HG03045 (cell line): ENCODE measurements around the gene JAZF1.

ENCODE experiments used
- ATAC-seq: cut with Tn5 transposase; IDR thresholded peaks from one replicate; pipeline ENCODE4 v1.9.1; 2021; ENCODE audit warnings: mild to moderate bottlenecking, moderate library complexity; ENCODE audit not compliant: unreplicated experiment

Gene JAZF1

DNA sequence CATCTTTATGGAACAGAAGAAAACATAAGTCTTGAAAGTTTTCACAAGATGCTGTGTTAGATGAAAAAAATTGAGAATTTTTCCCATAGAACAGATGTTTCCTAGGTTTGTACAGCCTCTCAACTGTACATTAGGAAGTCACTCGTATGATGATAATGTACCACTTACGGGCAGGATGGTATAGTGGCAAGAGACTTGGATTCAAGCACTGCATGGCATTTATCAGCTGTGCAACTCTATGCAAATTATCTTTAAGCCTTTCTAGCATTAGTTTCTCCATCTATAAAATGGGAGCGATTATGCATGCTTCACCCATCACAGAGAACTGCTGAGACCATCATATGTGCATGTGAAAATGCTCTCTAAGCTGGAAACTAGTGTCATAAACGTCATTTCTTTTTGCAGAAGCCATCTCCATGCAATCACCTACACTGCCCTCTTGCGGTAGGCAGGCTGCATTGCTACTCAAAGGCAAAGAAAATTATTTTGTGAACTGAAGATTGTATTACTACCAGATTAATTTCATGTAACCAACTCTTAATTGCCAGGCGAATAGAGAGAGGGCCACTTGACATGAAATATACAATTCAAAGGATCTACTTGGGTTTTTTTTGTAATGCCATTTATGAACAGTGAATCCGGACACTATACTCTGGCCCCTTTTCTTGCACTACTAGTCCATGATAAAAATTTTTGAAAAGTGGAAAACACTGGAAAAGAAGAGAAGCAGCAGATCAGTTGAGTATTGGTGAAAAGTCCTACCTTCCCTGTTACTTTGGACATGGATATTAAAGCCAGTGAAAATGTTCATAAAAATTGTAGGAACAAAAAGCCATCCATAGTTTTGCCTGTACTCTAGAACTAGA, 102.3 kb downstream of the JAZF1 start:
- ATAC-seq: no peak

- ATAC-seq: no peak
Observed at GRCh38 chr7:28077616-28078015, 103.0 kb downstream of the JAZF1 start.

DNA sequence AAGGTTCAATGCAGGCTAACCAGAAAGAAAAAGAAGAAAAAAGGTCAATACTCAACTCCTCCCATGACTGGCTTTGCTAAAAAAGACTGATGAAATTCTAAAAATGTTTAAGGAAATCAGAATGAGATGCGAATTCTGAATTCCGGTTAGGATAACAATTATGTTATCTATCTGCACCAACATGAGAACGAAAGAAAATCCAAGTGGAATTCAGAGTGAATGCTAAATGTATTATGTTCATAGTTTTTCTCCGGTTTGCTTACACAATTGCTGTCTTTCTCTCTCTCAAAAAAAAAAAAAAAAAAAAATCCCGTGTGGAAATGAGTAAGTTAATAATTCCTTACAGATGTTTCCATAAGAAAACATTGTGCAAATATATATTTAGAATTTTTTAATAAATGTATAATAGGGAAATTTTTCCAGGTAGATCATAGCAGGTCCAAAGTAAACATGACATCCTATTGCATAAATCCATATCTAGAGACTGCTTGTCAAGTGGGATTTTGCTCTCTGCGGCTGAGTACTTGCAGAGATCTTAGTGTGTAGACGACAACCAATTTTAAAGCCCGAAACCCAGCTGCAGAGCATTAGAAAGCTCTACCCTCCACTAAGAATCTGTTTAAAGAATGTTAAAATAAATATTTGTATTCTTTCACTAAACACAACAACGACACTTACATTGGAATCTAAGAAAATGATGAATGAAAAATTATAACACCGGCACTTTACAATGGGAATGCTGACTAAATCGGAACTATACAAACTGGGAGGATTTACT, 104.0 kb downstream of the JAZF1 start:
- ATAC-seq: no peak

DNA sequence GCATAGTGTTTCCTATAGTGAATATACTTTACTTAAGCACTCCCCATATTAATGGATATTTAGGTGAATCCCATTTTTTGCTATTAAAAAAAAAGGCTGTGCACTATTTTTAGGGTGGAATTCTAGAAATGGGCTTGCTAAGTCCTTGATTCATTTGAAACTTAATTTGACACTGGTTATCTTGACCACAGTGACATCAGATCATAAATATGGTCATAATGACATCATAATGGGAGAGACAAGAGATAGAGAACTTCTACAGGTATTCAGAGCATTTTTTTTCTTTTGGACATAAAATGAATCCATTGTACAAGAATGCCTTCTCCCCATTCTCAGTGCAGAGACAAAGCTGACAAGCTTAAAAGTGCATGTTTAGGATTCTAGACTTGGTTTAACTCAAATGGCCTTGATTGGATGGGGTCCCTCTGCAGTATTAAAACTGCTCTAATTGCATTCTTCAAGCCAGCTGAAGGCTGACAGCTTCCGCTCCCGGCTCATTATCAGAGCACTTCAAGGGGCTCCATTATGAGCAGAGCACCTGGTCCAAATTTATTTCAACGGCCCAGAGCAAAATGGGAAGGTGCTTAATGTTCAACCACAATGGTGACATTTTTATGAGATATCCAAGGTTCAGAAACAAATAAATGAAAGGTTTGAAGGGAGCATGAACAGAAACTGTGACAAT, 104.8 kb downstream of the JAZF1 start:
- no peak for ATAC-seq

- ATAC-seq: no peak
Observed at GRCh38 chr7:28072876-28073514, 107.6 kb downstream of the JAZF1 start.

- ATAC-seq: no peak
Observed at GRCh38 chr7:28071570-28071969, 109.0 kb downstream of the JAZF1 start.

- no peak for ATAC-seq
Observed at GRCh38 chr7:28070297-28071055, 110.1 kb downstream of the JAZF1 start.

DNA sequence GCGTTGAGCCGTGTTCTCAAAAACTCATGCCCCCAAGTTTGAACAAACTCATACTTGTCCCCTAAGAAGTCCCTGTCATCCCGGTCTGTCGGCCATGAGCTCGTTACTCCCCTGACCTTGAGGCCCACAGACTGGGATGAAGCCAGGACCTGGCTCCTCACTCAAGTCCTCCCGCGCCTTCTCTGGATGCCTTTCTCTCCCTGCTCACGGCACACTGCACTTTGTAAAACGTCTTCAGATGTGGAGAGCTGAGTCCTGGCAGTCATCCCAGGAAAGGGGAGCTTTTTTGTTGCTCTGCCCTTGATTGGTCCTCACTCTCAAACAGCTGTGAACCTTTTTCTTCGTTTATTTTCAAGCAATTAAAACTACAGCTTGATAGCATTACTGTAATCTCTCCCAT, 110.8 kb downstream of the JAZF1 start:
- no peak for ATAC-seq

DNA sequence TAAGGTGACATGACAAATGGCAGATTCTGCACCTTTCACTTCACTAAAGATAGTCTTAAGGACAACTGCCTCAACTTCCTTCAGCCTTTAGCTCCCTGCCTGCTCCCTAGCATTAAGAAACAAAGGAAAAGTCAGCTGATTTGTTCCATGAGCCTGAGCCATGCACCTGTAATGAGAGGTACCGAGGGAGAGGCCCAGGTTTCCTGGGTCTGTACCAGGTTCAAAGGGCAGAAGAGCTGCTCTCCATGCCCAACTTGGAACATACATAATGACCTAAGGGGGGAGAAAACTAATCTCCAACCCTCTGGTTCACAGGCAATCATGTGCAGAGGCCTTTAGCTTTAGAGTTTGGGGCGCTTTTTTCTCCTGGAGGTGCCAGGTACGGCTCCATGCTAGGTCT, 111.2 kb downstream of the JAZF1 start:
- ATAC-seq: no peak

DNA sequence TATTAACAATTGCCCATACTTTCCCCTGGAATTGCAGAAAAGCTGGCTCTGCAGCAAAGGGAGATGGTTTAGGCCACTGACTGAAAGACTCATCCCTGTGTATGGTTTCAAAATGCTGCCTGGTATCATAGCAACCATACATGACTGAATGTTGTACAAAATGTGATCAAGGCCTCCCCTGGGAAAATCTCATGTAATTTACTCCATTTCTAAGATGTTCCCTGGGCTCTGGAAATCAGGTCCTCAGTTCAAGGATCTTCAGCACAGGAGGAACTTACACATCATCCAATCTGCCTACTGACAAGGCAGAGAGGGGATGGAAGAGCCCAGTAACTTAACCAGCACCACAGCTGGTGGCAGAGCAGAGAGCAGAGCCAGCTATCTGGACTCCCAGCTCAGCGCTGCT, 111.8 kb downstream of the JAZF1 start:
- no peak for ATAC-seq

DNA sequence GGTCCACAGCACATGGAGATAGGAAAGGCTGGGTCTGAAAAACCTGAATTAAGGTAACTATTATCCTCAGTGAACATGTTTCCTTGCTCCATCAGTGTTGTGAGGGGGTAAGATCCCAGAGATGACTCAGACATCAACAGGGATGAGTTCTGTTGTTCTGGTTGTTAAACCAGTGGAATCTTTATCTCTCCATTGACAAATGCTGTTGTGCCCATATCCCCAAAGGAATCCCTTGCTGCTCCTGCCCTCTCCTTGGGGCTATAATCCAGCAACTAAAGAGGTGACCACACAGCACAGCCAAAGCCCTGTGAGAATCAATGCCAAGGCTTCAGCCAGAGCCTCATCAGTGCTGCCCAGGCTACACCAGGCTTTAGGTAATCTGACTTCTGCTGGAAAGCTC, 113.4 kb downstream of the JAZF1 start:
- ATAC-seq: no peak

- ATAC-seq: no peak
Observed at GRCh38 chr7:28065721-28066285, 114.8 kb downstream of the JAZF1 start.

DNA sequence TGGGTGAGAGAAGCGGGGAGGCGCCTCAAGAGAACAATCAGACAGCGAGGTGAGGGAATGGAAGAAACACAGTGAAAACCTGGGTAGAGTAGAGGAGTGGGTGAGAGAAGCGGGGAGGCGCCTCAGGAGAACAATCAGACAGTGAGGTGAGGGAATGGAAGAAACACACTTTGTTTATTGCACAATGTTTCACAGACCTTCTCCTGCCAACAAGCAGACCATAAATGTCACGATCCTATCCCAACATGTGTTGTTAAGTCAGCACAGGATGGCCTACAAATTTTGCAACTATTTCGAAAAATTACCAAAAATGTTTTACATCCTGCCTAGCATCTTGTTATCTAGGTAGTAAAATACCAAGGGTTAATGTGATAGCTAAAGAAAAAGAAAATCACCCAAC, 115.3 kb downstream of the JAZF1 start:
- no peak for ATAC-seq

DNA sequence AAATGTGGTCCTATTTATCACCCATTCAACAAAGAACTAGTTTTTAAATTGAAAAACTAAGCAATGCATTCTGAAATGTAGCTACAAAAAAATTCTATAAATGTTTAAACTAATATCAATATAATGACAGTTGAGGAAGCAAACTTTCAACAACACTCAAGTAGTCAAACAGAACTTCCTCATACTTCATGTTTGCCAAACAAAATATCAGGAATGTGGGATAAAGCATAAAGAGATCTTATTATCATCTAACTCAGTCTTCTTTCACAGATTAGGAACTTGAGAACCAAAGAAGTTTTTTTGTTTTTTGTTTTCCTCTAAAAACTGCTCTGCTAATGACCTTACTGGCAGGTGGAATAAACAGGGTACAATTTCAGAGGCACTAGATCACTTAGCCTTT, 116.2 kb downstream of the JAZF1 start:
- ATAC-seq: no peak

DNA sequence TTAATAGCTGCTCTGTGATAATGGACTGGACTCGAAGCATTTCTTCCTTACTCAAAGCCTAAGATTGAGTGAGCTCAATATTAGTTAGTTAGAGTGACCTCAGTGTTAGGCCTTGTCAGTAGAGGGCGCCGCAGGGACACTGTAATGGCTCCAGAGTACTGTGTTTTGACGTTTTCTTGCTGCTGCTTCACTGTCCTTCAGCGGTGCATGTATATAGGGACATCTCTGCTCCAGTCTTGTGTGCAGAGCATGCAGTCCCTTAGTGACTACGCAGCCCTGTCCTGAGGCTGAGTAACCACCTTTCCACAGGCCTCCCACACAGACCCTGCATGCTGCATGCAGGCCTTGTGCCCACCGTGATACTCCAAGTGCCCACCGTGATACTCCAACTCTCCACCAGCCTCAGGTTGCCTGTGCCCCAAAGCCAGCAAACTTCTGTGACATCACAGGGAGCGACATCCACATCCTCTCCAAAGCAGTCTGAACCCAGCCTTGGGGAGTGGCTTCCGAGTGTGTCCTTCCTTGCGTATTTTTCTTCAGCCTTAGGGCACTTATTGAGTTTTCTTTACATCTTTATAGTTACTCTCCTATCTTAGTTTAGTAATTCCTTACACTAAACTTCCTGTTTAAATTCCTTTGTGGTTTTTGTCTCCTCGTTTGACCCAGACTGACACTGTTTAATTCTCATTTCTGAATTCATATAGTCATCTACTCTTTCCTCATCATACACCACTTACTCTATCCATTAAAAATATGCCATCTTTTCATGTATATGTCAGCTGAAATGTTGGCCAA, 118.2 kb downstream of the JAZF1 start:
- no peak for ATAC-seq

DNA sequence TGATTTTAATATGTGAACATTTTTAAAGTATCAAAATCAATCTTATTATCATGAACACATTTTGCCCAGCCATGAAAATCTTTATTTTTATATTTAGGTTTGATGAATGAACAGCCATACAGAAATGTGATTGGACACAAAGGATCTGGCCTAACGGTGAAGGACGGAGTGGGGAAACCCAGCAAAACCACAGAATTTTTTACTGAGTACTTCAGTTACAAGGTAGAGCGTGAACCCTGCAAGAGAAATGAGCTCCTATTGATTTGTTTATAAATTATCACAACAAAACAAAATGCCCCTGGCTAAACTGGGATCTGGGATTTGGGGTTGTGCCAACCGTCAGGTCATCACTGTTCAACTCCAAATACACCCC, 118.8 kb downstream of the JAZF1 start:
- no peak for ATAC-seq

DNA sequence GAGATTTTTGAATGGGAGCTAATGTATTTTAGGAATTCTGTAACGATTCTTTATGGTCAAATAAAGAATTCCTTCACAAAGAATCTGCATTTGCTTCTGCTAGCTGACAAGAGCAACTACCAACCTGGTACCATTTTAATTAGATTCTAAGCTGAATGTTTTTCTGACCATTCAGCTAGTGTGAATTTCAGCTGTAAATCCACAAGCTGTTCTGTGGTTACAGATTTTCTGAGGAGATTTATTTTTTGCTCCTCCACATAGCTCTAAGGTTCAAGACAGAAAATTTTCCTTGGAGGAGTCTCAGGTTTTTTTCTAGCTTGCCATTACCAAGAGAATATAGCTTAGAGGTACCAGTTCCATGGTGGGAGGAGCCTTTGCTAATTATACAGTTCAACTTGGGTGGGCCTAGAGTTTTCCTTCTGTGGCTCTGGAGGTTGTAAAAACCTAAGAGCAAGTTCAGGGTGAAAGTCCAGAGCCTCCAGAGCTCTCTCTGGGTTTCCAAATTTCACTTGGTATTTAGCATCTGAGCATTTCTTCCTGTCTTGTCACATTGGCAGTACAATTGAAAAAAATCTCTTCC, 120.1 kb downstream of the JAZF1 start:
- ATAC-seq: no peak

- no peak for ATAC-seq
Observed at GRCh38 chr7:28055161-28055544, 125.4 kb downstream of the JAZF1 start.

- ATAC-seq: no peak
Observed at GRCh38 chr7:28054531-28055160, 125.9 kb downstream of the JAZF1 start.
